ENCODE results near the gene ST6GALNAC3.
"Not testable (repeated sequence)": the region's sequence is repeated elsewhere in the genome, so short reads cannot be mapped to it uniquely, and the experiment has no call there.

Gene ST6GALNAC3

DNA sequence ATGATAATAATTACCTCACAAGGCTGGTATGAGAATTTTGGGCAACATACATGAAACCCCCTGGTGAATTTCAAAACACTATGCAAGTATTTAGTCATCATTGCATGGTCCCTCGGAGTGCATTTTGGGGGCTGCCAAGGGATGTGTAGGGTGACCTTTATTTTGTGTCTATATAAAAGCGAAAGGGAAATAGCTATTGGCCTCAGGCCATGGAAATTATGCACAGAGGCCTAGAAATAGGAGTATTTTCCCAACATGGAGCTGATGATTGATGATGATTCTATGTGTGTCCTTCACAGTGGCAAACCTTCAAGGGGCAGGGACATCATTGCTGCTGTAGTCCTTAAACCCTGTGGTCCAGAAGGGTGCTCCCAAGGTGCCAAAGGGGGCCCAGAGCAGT is 265.5 kb downstream of the ST6GALNAC3 start (continued):
- TF ChIP-seq INSM2 (tag by site-specific recombination; IDR thresholded peaks at IDR 0.05) (no peak), EGR2 (tag by site-specific recombination; IDR thresholded peaks at IDR 0.05; ENCODE audit: low read depth) (no peak), ZFP41 (tag by site-specific recombination; IDR thresholded peaks at IDR 0.05; ENCODE audit: borderline replicate concordance) (no peak), ZNF768 (tag by site-specific recombination; IDR thresholded peaks at IDR 0.05) (no peak), GLI4 (tag by site-specific recombination; IDR thresholded peaks at IDR 0.05) (no peak), ZNF2 (tag by site-specific recombination; IDR thresholded peaks at IDR 0.05) (no peak), BCL6B (tag by site-specific recombination; IDR thresholded peaks at IDR 0.05) (no peak), ZNF664 (tag by site-specific recombination; IDR thresholded peaks at IDR 0.05) (no peak), ZNF350 (tag by site-specific recombination; IDR thresholded peaks at IDR 0.05) (no peak)

DNA sequence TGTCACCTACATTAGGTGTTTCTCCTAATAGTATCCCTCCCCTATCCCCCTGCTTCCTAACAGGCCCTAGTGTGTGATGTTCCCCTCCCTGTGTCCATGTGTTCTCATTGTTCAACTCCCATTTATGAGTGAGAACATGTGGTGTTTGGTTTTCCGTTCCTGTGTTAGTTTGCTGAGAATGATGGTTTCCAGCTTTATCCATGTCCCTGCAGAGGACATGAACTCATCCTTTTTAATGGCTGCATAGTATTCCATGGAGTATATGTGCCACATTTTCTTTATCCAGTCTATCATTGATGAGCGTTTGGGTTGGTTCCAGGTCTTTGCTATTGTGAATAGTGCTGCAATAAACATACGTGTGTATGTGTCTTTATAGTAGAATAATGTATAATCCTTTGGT is 267.3 kb downstream of the ST6GALNAC3 start:
- H3K4me1 ChIP-seq (ENCODE audit: control insufficient read depth, insufficient read depth, low read length); H3K4me3 ChIP-seq (ENCODE audit: low read depth, low read length); H3K9me3 ChIP-seq (ENCODE audit: control insufficient read depth, insufficient read depth, low read depth, low read length); H3K27ac ChIP-seq (ENCODE audit: extremely low read depth, low read depth, low read length); H3K36me3 ChIP-seq (ENCODE audit: control insufficient read depth in 2 of 2, insufficient read depth in 1 of 2, low read length in 2 of 2); CTCF ChIA-PET; POLR2A ChIA-PET: not testable (repeated sequence)
- TF ChIP-seq ZNF280D (tag by site-specific recombination; IDR thresholded peaks at IDR 0.05) (0 out of 2 replicates have a peak, but pooled peaks have one; percentile 27), ZNF580 (tag by site-specific recombination; IDR thresholded peaks at IDR 0.05) (0 out of 2 replicates have a peak, but pooled peaks have one; percentile 56), ZNF146 (tag by site-specific recombination; IDR thresholded peaks at IDR 0.05) (peak; percentile 83)

- H3K9me3 ChIP-seq (ENCODE audit: control insufficient read depth, insufficient read depth, low read depth, low read length): no peaks in the 10 kb centered on the region
- no peaks in the 10 kb centered on the region for H3K36me3 ChIP-seq (ENCODE audit: control insufficient read depth in 2 of 2, insufficient read depth in 1 of 2, low read length in 2 of 2)
- no peak overlapping the region for H3K4me3 ChIP-seq (ENCODE audit: low read depth, low read length)
- H3K4me1 ChIP-seq (ENCODE audit: control insufficient read depth, insufficient read depth, low read length): no peaks in the 10 kb centered on the region
- TF ChIP-seq ZBTB48 (tag by site-specific recombination; IDR thresholded peaks at IDR 0.05) (no peak), ZNF37A (tag by site-specific recombination; IDR thresholded peaks at IDR 0.05) (no peak), ZNF133 (tag by site-specific recombination; IDR thresholded peaks at IDR 0.05) (no peak), INSM2 (tag by site-specific recombination; IDR thresholded peaks at IDR 0.05) (no peak), ZBTB26 (tag by site-specific recombination; optimal IDR thresholded peaks at IDR 0.05) (no peak), ZNF792 (tag by site-specific recombination; IDR thresholded peaks at IDR 0.05) (no peak), YY2 (tag by site-specific recombination; IDR thresholded peaks at IDR 0.05) (no peak), ZNF341 (tag by site-specific recombination; IDR thresholded peaks at IDR 0.05; ENCODE audit: low read depth) (no peak), ZNF292 (tag by site-specific recombination; IDR thresholded peaks at IDR 0.05; ENCODE audit: borderline replicate concordance, low read depth) (no peak), ZNF707 (tag by site-specific recombination; IDR thresholded peaks at IDR 0.05) (no peak), ZXDB (tag by site-specific recombination; IDR thresholded peaks at IDR 0.05) (no peak), ZNF768 (tag by site-specific recombination; IDR thresholded peaks at IDR 0.05) (no peak), SCRT2 (tag by site-specific recombination; IDR thresholded peaks at IDR 0.05) (no peak)
- TF ChIP-seq, protein P1, sequence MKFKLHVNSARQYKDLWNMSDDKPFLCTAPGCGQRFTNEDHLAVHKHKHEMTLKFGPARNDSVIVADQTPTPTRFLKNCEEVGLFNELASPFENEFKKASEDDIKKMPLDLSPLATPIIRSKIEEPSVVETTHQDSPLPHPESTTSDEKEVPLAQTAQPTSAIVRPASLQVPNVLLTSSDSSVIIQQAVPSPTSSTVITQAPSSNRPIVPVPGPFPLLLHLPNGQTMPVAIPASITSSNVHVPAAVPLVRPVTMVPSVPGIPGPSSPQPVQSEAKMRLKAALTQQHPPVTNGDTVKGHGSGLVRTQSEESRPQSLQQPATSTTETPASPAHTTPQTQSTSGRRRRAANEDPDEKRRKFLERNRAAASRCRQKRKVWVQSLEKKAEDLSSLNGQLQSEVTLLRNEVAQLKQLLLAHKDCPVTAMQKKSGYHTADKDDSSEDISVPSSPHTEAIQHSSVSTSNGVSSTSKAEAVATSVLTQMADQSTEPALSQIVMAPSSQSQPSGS (tag by site-specific recombination; IDR thresholded peaks at IDR 0.05; ENCODE audit: low read depth): no peak
- CTCF ChIA-PET: interaction anchor here (0.7 to 1.2 kb wide), 2 partner anchors 12 to 343 kb away, joined by 4 to 5 read pairs; no protein-coding TSS in a partner anchor
- no peak overlapping the region for H3K27ac ChIP-seq (ENCODE audit: extremely low read depth, low read depth, low read length)
- POLR2A ChIA-PET: no interaction called here
These were observed 268.8 kb downstream of the ST6GALNAC3 start for GRCh38 chr1:76343356-76343755.

All from HEK293 (cell line).